Muscle layer of duodenum (tissue), 2 donors: Measurements from ENCODE around the gene FRMD1.

ENCODE experiments used
- H3K27ac ChIP-seq: one replicate; pipeline ENCODE4 v1.7.0; 2013; ENCODE audit warnings: mild to moderate bottlenecking, low read length
- H3K27me3 ChIP-seq: one replicate; pipeline ENCODE4 v1.7.0; 2013; ENCODE audit warnings: low read depth, mild to moderate bottlenecking, control low read depth, low read length
- H3K36me3 ChIP-seq, 2 donors: one replicate each; pipeline ENCODE4 v1.7.0; 2013; ENCODE audit warnings: low read length in 2 of 2, control low read depth in 1 of 2, mild to moderate bottlenecking in 1 of 2; ENCODE audit not compliant: insufficient read depth in 2 of 2, control insufficient read depth in 1 of 2
- H3K4me1 ChIP-seq, 2 donors: one replicate each; pipeline ENCODE4 v1.7.0; 2013; ENCODE audit warnings: low read length in 2 of 2, mild to moderate bottlenecking in 2 of 2, control low read depth in 1 of 2, moderate library complexity in 1 of 2; ENCODE audit not compliant: insufficient read depth in 2 of 2, control insufficient read depth in 1 of 2
- H3K4me3 ChIP-seq, 2 donors: one replicate each; pipeline ENCODE4 v1.7.0; 2013; ENCODE audit warnings: low read length in 2 of 2, low read depth in 1 of 2, mild to moderate bottlenecking in 1 of 2
- H3K9me3 ChIP-seq, 2 donors: one replicate each; pipeline ENCODE4 v1.7.0; 2013; ENCODE audit warnings: low read length in 2 of 2, control low read depth in 1 of 2, mild to moderate bottlenecking in 1 of 2; ENCODE audit not compliant: control insufficient read depth in 1 of 2
- donor health status: healthy.

FRMD1 gene

GRCh38 chr6:168034537-168034936 is 44.5 kb downstream of the FRMD1 start:
- Histone ChIP-seq H3K4me1 (peaks cover 4 to 7% of the 10 kb centered on the region in 2 donors), H3K27me3 (no peaks in the 10 kb centered on the region), H3K4me3 (no peak overlapping the region), H3K9me3 (peaks cover 4 to 5% of the 10 kb centered on the region in 2 donors), H3K36me3 (no peaks in the 10 kb centered on the region), H3K27ac (no peak overlapping the region)

- H3K27me3 ChIP-seq, result no peaks in the 10 kb centered on the region
- no peak overlapping the region for H3K4me3 ChIP-seq
- no peaks in the 10 kb centered on the region for H3K36me3 ChIP-seq
- no peaks in the 10 kb centered on the region for H3K9me3 ChIP-seq
- H3K27ac ChIP-seq, result no peak overlapping the region
- H3K4me1 ChIP-seq, result peaks cover 4 to 7% of the 10 kb centered on the region in 2 donors
These were observed 45.2 kb downstream of the FRMD1 start for GRCh38 chr6:168033791-168034190.

- Histone ChIP-seq H3K36me3 (no peaks in the 10 kb centered on the region), H3K27ac (no peak overlapping the region), H3K4me3 (no peak overlapping the region), H3K9me3 (no peaks in the 10 kb centered on the region), H3K4me1 (peaks cover 4 to 7% of the 10 kb centered on the region in 2 donors), H3K27me3 (no peaks in the 10 kb centered on the region)
These were observed 46.8 kb downstream of the FRMD1 start for GRCh38 chr6:168032005-168032760.

DNA sequence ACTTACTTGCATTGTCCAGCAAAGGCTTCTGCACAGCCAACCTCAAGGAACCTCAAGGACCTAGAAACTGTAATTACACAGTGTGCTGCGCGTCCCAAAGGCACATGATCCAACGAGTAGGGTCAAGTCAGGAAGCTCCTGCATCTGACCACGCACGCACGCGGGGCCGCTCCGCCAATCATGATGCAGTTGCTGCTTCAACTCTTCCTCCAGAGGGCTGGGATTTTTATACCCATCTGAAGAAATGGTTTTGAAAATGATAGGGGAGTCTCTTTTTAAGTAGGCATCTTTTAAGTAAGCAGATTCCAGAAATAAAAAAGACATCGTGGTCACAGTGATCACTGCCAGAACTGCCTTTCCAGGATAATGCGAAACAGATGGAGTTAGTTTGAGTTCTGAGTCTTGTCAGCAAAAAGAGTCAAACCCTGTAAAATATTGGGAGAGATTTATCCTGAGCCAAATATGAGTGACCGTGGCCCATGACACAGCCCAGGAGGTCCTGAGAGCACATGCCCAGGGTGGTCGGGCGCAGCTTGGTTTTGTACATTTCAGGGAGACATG is 47.5 kb downstream of the FRMD1 start:
- H3K27ac ChIP-seq, result no peak overlapping the region

DNA sequence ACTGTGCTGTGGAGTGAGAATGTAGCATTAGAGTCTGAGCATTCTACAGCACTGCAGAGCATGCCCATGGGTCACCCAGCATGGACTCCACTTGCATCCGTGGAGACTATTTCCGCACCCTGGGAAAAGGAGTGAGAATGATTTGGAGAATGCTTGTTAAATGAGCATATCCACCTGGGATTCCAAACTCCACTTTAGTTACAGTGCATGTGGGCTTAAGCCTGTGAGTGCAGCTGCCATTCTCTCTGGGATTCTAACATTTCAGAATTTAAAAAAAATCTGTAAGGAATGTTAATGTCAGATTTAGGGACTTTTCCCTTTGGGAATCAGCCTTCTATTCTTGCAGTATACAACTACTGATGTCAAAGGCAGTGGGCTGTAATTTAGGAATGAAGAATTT is 48.1 kb downstream of the FRMD1 start:
- no peaks in the 10 kb centered on the region for H3K36me3 ChIP-seq
- H3K27me3 ChIP-seq, result no peaks in the 10 kb centered on the region
- H3K4me3 ChIP-seq, result no peak overlapping the region
- no peak overlapping the region for H3K27ac ChIP-seq
- peaks cover 3 to 4% of the 10 kb centered on the region in 2 donors for H3K4me1 ChIP-seq
- H3K9me3 ChIP-seq, result no peaks in the 10 kb centered on the region

More for the DNA sequence above, 47.5 kb downstream of the FRMD1 start:
- Histone ChIP-seq H3K36me3 (no peaks in the 10 kb centered on the region), H3K4me3 (no peak overlapping the region), H3K27me3 (no peaks in the 10 kb centered on the region), H3K9me3 (no peaks in the 10 kb centered on the region), H3K4me1 (peaks cover 4 to 7% of the 10 kb centered on the region in 2 donors)

DNA sequence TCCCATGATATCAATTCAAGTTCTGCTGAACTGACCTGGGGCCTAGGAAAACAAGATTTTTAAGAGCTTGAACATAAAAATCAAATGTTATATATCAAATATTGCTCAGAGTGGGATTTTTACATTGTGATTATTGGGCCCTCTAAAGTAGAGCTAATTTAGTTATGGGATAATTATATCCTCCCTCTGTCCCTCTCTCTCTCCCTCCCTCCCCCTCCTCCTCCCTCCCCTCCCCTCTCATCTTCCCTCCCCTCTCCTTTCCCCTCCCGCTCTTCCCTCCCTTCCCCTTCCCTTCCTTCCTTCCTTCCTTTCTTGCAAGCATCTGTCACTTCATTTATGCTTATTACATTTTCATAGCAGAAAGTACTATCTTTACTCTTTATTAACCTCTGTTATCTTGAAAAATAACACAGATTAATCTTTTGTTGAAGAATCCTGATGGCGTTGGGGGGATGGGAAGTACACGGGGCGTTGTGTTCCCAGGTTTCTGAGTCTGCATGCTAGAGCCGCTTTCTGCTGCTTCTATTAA is 48.7 kb downstream of the FRMD1 start:
- H3K4me1 ChIP-seq, result no peaks in the 10 kb centered on the region
- no peaks in the 10 kb centered on the region for H3K27me3 ChIP-seq
- H3K9me3 ChIP-seq, result no peaks in the 10 kb centered on the region
- H3K27ac ChIP-seq, result no peak overlapping the region
- H3K4me3 ChIP-seq, result no peak overlapping the region
- no peaks in the 10 kb centered on the region for H3K36me3 ChIP-seq

DNA sequence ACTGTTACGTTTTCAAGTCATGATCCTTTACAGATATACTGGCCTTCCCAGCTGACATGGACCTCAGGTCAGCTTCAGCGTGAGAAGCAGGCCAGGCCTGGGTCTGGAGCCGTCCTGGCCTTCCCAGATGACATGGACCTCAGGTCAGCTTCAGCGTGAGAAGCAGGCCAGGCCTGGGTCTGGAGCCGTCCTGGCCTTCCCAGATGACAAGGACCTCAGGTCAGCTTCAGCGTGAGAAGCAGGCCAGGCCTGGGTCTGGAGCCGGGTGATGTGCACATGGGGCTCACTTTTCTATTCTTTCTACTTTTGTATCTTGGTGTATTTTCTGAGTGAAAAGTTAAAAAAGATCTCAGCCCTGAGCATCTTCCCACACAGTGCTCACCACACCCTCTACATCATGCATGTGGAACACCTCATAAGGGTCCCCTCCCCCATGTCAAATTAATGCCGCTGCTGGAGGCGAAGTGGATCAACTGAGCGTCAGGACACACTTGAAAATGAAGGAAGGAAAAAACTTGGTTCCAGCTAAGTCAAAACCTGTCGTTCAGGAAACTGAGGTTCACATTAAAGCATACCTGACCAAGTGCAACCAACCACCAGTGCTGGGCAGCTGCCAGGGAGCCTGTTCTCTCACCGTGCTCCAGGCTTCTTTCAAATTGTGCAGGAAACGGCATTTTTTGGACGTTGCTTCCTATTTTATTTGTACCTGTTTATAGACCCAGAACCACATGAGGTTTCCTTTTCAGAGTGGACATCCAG is 49.4 kb downstream of the FRMD1 start:
- no peak overlapping the region for H3K4me3 ChIP-seq
- H3K4me1 ChIP-seq, result no peaks in the 10 kb centered on the region
- H3K27me3 ChIP-seq, result no peaks in the 10 kb centered on the region
- no peak overlapping the region for H3K27ac ChIP-seq
- H3K36me3 ChIP-seq, result no peaks in the 10 kb centered on the region
- no peaks in the 10 kb centered on the region for H3K9me3 ChIP-seq

DNA sequence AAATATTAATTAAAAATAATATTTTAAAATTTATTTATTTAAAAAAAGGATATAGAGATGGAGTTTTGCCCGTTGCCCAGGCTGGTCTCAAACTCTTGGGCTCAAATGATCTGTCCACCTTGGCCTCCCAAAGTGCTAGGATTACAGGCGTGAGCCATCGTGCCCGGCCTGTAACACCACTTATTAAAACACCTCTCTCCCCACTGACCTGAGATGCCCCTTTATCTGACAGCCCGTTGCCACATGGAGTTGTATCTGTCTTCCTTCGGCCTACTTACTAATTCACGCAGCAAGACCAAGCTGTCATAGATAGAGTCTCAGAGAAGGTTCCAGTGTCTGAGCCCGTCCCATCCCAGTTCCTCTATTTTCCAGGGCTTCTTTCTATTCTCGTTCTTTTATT is 50.8 kb downstream of the FRMD1 start:
- H3K9me3 ChIP-seq, result no peaks in the 10 kb centered on the region
- no peaks in the 10 kb centered on the region for H3K4me1 ChIP-seq
- no peak overlapping the region for H3K4me3 ChIP-seq
- H3K27me3 ChIP-seq, result no peaks in the 10 kb centered on the region
- H3K36me3 ChIP-seq, result no peaks in the 10 kb centered on the region
- no peak overlapping the region for H3K27ac ChIP-seq

DNA sequence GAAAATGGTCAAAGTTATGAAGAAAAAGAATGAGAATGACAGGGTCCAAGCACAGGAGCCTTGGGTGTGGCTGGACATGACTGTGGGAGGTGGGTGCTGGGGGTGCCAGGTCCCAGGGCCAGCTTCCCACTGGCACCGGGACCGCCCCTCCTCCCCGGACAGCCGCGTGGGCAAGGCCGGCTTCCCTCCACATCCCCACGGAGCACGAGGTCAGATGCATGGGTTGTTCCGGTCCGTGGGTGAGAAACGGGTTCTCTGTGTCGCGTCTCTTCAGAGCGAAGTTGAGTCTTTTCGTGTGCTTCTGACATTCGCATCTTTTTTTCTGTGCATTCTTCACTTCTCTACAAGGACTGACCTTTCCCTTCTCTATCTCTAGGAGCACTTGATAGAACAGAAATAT is 51.5 kb downstream of the FRMD1 start:
- no peak overlapping the region for H3K4me3 ChIP-seq
- H3K4me1 ChIP-seq, result no peaks in the 10 kb centered on the region
- H3K27me3 ChIP-seq, result no peaks in the 10 kb centered on the region
- no peak overlapping the region for H3K27ac ChIP-seq
- H3K36me3 ChIP-seq, result no peaks in the 10 kb centered on the region
- no peaks in the 10 kb centered on the region for H3K9me3 ChIP-seq

- H3K36me3 ChIP-seq, result no peaks in the 10 kb centered on the region
- H3K4me1 ChIP-seq, result no peaks in the 10 kb centered on the region
- H3K9me3 ChIP-seq, result no peaks in the 10 kb centered on the region
- H3K27ac ChIP-seq, result no peak overlapping the region
- H3K27me3 ChIP-seq, result no peaks in the 10 kb centered on the region
- H3K4me3 ChIP-seq, result no peak overlapping the region
These were observed 52.1 kb downstream of the FRMD1 start for GRCh38 chr6:168026925-168027324.
